ENCODE results near the gene ZSCAN16.

ZSCAN16 gene

GRCh38 chr6:28160233-28160632, 35.8 kb downstream of the ZSCAN16 start:
- no peak overlapping the region for H3K27ac ChIP-seq (replicated peaks)
- TF ChIP-seq GABPA (IDR thresholded peaks at IDR 0.05; ENCODE audit: low read depth) (no peak), POLR2AphosphoS5 (IDR thresholded peaks at IDR 0.05; ENCODE audit: low read depth) (peak; percentile 8; the same call in 1 of the 2 replicates)
- TF ChIP-seq, protein P1, sequence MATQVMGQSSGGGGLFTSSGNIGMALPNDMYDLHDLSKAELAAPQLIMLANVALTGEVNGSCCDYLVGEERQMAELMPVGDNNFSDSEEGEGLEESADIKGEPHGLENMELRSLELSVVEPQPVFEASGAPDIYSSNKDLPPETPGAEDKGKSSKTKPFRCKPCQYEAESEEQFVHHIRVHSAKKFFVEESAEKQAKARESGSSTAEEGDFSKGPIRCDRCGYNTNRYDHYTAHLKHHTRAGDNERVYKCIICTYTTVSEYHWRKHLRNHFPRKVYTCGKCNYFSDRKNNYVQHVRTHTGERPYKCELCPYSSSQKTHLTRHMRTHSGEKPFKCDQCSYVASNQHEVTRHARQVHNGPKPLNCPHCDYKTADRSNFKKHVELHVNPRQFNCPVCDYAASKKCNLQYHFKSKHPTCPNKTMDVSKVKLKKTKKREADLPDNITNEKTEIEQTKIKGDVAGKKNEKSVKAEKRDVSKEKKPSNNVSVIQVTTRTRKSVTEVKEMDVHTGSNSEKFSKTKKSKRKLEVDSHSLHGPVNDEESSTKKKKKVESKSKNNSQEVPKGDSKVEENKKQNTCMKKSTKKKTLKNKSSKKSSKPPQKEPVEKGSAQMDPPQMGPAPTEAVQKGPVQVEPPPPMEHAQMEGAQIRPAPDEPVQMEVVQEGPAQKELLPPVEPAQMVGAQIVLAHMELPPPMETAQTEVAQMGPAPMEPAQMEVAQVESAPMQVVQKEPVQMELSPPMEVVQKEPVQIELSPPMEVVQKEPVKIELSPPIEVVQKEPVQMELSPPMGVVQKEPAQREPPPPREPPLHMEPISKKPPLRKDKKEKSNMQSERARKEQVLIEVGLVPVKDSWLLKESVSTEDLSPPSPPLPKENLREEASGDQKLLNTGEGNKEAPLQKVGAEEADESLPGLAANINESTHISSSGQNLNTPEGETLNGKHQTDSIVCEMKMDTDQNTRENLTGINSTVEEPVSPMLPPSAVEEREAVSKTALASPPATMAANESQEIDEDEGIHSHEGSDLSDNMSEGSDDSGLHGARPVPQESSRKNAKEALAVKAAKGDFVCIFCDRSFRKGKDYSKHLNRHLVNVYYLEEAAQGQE (IDR thresholded peaks at IDR 0.05; ENCODE audit: insufficient replicate concordance, low read depth): no peak
- H3K4me3 ChIP-seq (replicated peaks; ENCODE audit: insufficient read depth, low read length): no peak overlapping the region

DNA sequence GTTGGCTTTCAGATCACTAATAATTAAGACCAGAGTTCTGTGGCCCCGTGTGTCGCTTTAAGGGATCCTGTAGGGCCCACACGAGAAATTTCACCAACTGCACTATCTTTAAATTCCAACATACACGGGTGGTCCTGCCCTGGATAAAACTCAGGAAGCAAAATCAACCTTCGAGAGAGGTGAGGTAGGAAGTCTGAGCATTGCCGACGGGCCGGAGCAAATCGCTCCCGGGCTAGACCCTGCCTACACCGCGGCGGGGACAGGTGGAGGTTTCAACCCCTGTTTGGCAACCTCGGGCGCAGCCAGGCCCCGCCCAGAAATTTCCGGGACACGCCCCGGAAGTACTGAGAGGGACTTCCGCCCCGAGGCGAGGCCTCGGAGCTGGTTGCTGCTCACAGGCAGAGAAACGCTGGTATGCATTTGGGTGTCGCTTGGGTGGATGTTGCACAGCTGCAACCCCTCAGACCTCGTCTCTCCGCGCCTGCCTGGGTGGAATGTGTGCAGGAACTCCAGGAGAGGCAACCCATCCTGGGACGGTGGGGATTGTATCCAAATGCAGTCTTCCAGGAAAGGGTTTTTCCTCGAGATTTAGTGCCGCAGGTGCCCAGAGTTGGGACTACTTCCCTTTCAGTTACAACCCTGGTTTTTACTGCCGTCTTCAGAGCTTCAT, 37.1 kb downstream of the ZSCAN16 start:
- TF ChIP-seq POLR2AphosphoS5 (IDR thresholded peaks at IDR 0.05; ENCODE audit: low read depth) (peak; percentile 96), SPI1 (IDR thresholded peaks at IDR 0.05; ENCODE audit: borderline replicate concordance, low read depth) (peak; percentile 68; the same call in 1 of the 2 replicates), GABPA (IDR thresholded peaks at IDR 0.05; ENCODE audit: low read depth) (peak; percentile 91)
- TF ChIP-seq, protein P2, sequence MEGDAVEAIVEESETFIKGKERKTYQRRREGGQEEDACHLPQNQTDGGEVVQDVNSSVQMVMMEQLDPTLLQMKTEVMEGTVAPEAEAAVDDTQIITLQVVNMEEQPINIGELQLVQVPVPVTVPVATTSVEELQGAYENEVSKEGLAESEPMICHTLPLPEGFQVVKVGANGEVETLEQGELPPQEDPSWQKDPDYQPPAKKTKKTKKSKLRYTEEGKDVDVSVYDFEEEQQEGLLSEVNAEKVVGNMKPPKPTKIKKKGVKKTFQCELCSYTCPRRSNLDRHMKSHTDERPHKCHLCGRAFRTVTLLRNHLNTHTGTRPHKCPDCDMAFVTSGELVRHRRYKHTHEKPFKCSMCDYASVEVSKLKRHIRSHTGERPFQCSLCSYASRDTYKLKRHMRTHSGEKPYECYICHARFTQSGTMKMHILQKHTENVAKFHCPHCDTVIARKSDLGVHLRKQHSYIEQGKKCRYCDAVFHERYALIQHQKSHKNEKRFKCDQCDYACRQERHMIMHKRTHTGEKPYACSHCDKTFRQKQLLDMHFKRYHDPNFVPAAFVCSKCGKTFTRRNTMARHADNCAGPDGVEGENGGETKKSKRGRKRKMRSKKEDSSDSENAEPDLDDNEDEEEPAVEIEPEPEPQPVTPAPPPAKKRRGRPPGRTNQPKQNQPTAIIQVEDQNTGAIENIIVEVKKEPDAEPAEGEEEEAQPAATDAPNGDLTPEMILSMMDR (IDR thresholded peaks at IDR 0.05; ENCODE audit: insufficient read depth, low read length): no peak
- TF ChIP-seq, protein P1 (IDR thresholded peaks at IDR 0.05; ENCODE audit: insufficient replicate concordance, low read depth): no peak
- no peaks in the 10 kb centered on the region for H3K27me3 ChIP-seq (ENCODE audit: insufficient read depth, poor library complexity, severe bottlenecking)
- peak overlapping the region; percentile 64 for H3K27ac ChIP-seq (replicated peaks)
- peak overlapping the region; percentile 54 for H3K4me3 ChIP-seq (replicated peaks; ENCODE audit: insufficient read depth, low read length)
- DNase-seq (ENCODE audit: low read depth in 1 of 2, low spot score in 1 of 2): peak; percentile 81 to 92

More at GRCh38 chr6:28160233-28160632, 35.8 kb downstream of the ZSCAN16 start:
- no peak for DNase-seq (ENCODE audit: low read depth in 1 of 2, low spot score in 1 of 2)
- H3K27me3 ChIP-seq (ENCODE audit: insufficient read depth, poor library complexity, severe bottlenecking): no peaks in the 10 kb centered on the region

GRCh38 chr6:28165563-28165962, 41.2 kb downstream of the ZSCAN16 start:
- TF ChIP-seq, protein P1 (IDR thresholded peaks at IDR 0.05; ENCODE audit: insufficient replicate concordance, low read depth): no peak
- TF ChIP-seq GABPA (IDR thresholded peaks at IDR 0.05; ENCODE audit: low read depth) (no peak), POLR2AphosphoS5 (IDR thresholded peaks at IDR 0.05; ENCODE audit: low read depth) (no peak), SPI1 (IDR thresholded peaks at IDR 0.05; ENCODE audit: borderline replicate concordance, low read depth) (no peak)
- TF ChIP-seq, protein P2 (IDR thresholded peaks at IDR 0.05; ENCODE audit: insufficient read depth, low read length): no peak
- Histone ChIP-seq H3K4me3 (replicated peaks; ENCODE audit: insufficient read depth, low read length) (no peak overlapping the region), H3K27ac (replicated peaks) (no peak overlapping the region), H3K27me3 (ENCODE audit: insufficient read depth, poor library complexity, severe bottlenecking) (no peaks in the 10 kb centered on the region)
- no peak for DNase-seq (ENCODE audit: low read depth in 1 of 2, low spot score in 1 of 2)
